Psoas muscle (tissue), 8 donors: ENCODE results near the gene CTCFL. TPM values are rescaled to one million over a fixed set of nuclear protein-coding genes. Genes with fewer than 3 reads are reported as not detected.

Experiments used
- ATAC-seq, 4 donors: fragments of 200-7000 bp; cut with Tn5 transposase; one replicate each; pipeline ENCODE4 v1.9.1; 2020; ENCODE audit warnings: moderate library complexity in 3 of 4, mild to moderate bottlenecking in 2 of 4
- DNase-seq, 2 donors: peaks; one replicate each; pipeline ENCODE4 v3.0.0-alpha.2; 2020
- H3K27ac ChIP-seq: fragments of 200-600 bp; one replicate; pipeline ENCODE4 v1.8.0; 2022
- H3K27me3 ChIP-seq, 3 donors: fragments of 200-600 bp in 1 of 3; one replicate each; pipeline versions ENCODE4 v1.6.1 to v1.8.0; 2013 to 2022; ENCODE audit warnings: low read length in 2 of 3, mild to moderate bottlenecking in 2 of 3, moderate library complexity in 1 of 3; ENCODE audit not compliant: insufficient read depth in 3 of 3
- H3K36me3 ChIP-seq, 2 donors: fragments of 200-600 bp in 1 of 2; one replicate each; pipeline versions ENCODE4 v1.6.1 to v1.8.0; 2013 to 2022; ENCODE audit warnings: low read depth in 1 of 2, mild to moderate bottlenecking in 1 of 2, moderate library complexity in 1 of 2; ENCODE audit not compliant: insufficient read depth in 1 of 2
- H3K4me1 ChIP-seq: fragments of 200-600 bp; one replicate; pipeline ENCODE4 v1.8.0; 2022
- H3K4me3 ChIP-seq: fragments of 200-600 bp; one replicate; pipeline ENCODE4 v1.8.0; 2022; ENCODE audit warnings: mild to moderate bottlenecking
- H3K9me3 ChIP-seq: fragments of 200-600 bp; one replicate; pipeline ENCODE4 v1.8.0; 2022
- CTCF ChIP-seq: fragments of 200-600 bp; IDR thresholded peaks from one replicate; pipeline ENCODE4 v1.8.0; 2022; ENCODE audit warnings: antibody characterized with exemption
- WGBS, 3 donors: extraction: QIAGEN DNeasy Blood & Tissue Kit; methylation state at CpG; one replicate each; pipeline versions ENCODE4 v1.1.6 to v1.1.7; 2013; 5-methylcytosine and 5-hydroxymethylcytosine counted together
- intact Hi-C, 2 donors: fragments of 100-400 bp; cut with DNase I; formaldehyde crosslinking; loops; one replicate each; pipeline versions ENCODE4 v1.11.0 to v1.14.2; 2022
- polyA plus RNA-seq, 3 donors: library from polyadenylated mRNA; stranded (reverse); fragments of 200-250 nt; gene quantifications; one replicate each; pipeline ENCODE4 v1.2.3, GENCODE V29; 2013
- total RNA-seq, 4 donors: library from RNA; stranded (reverse); fragmentation: NEBNext Ultra II Directional in 2 of 4; extraction: Animal tissue kit (Norgen Biotek cat#: 25700) in 2 of 4; gene quantifications; one replicate each; pipeline versions ENCODE4 v1.2.1 to v1.2.4, GENCODE V29; 2021 to 2023
- donor health status: healthy with polysubstance abuse.
- donor health status: DM: no; HTN: no; CAD: no; lungs with moderate emphysema.
- donor health status: Bipolar disorder and iron deficiency.
- donor health status: healthy.
- donor health status: DM: yes; HTN: yes; CAD: no.
- donor health status: DM: no; HTN: no; CAD: no.
- donor health status: DM: no; HTN: no; CAD: no.
- donor health status: DM: yes; HTN: yes; CAD: no.

Gene CTCFL
- total and polyA plus RNA-seq, 7 donors, result not detected

GRCh38 chr20:57448764-57449354, 76.1 kb downstream of the CTCFL start:
- Histone ChIP-seq H3K27me3 (no peaks in the 10 kb centered on the region), H3K9me3 (no peaks in the 10 kb centered on the region), H3K36me3 (no peaks in the 10 kb centered on the region), H3K4me1 (peaks cover 51% of the 10 kb centered on the region), H3K27ac (peak overlapping the region; percentile 69), H3K4me3 (no peak overlapping the region)
- ATAC-seq (no peak), DNase-seq (no peak)
- intact Hi-C loops, result no loop called here
- TF ChIP-seq CTCF, result no peak
- 95 to 96% (median 95%) methylated on average over 9 of the region's 9 CpGs for WGBS, 3 donors

Other genes starting within 250 kb of the CTCFL start
- gene SPO11, start 195.3 kb downstream of the CTCFL start, total RNA-seq, result not detected
- gene SPO11, start 195.3 kb downstream of the CTCFL start, polyA plus RNA-seq, result not detected
- 10 to 100 TPM in 3 of 4 donors, 1 to 10 TPM in 1; 9.1 to 17.3 (median 14.4) TPM for gene RAE1, start 173.9 kb downstream of the CTCFL start, total RNA-seq
- gene RAE1, start 173.9 kb downstream of the CTCFL start, polyA plus RNA-seq, result 10 to 100 TPM; 13.9 to 23.6 (median 18.9) TPM
- 100 to 1,000 TPM in 2 of 4 donors, 10 to 100 TPM in 2; 73.2 to 202 (median 93.0) TPM for gene RBM38, start 133.7 kb downstream of the CTCFL start, total RNA-seq
- 100 to 1,000 TPM; 135 to 308 (median 144) TPM for gene RBM38, start 133.7 kb downstream of the CTCFL start, polyA plus RNA-seq
- gene PCK1, start 36.0 kb upstream of the CTCFL start, total RNA-seq, result under 1 TPM; 0.26 to 0.63 (median 0.38) TPM
- gene PCK1, start 36.0 kb upstream of the CTCFL start, polyA plus RNA-seq, result under 1 TPM; 0.24 to 0.81 (median 0.53) TPM
- gene ZBP1, start 95.3 kb upstream of the CTCFL start, total RNA-seq, result under 1 TPM in 2 of 4 donors, not detected in 2; 0.24 to 0.50 TPM
- under 1 TPM; 0.07 to 0.20 (median 0.17) TPM for gene ZBP1, start 95.3 kb upstream of the CTCFL start, polyA plus RNA-seq
- gene PMEPA1, start 184.9 kb upstream of the CTCFL start, total RNA-seq, result 10 to 100 TPM in 3 of 4 donors, 1 to 10 TPM in 1; 8.9 to 19.5 (median 15.6) TPM
- gene PMEPA1, start 184.9 kb upstream of the CTCFL start, polyA plus RNA-seq, result 10 to 100 TPM; 17.1 to 34.0 (median 30.7) TPM